ENCODE measurements around the gene NAA60. TPM values are rescaled to one million over a fixed set of nuclear protein-coding genes. Genes with fewer than 3 reads are reported as not detected.
"Not testable (repeated sequence)": the region's sequence is repeated elsewhere in the genome, so short reads cannot be mapped to it uniquely, and the experiment has no call there.

NAA60 gene
- total RNA-seq, 1 donor from 2014 or later: 75.5 TPM

DNA sequence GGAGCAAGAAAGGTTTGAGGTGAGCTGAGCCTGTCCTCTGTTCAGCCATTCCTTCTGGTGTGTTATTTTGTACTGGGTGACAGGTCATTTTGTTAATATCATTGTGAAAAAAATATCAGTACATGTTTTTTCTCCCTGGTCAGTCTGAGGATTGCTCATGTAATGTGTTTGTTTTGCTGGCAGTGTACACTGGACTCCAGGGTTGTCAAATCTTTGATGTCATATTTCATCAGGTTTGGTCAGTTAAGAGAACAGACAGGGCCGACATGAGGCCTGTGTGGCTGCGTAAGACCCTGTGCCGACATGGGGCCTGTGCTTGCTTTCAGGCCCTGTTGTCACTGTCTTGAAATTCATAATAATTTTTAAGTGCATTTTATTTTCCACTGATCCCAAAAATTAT, 79.8 kb downstream of the NAA60 start:
- TF ChIP-seq, protein P1, sequence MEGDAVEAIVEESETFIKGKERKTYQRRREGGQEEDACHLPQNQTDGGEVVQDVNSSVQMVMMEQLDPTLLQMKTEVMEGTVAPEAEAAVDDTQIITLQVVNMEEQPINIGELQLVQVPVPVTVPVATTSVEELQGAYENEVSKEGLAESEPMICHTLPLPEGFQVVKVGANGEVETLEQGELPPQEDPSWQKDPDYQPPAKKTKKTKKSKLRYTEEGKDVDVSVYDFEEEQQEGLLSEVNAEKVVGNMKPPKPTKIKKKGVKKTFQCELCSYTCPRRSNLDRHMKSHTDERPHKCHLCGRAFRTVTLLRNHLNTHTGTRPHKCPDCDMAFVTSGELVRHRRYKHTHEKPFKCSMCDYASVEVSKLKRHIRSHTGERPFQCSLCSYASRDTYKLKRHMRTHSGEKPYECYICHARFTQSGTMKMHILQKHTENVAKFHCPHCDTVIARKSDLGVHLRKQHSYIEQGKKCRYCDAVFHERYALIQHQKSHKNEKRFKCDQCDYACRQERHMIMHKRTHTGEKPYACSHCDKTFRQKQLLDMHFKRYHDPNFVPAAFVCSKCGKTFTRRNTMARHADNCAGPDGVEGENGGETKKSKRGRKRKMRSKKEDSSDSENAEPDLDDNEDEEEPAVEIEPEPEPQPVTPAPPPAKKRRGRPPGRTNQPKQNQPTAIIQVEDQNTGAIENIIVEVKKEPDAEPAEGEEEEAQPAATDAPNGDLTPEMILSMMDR (IDR thresholded peaks at IDR 0.05; ENCODE audit: unreplicated experiment): no peak
- Mint-ChIP-seq H3K9me3 (ENCODE audit: unreplicated experiment) (no peaks in the 10 kb centered on the region), H3K36me3 (ENCODE audit: low read depth, unreplicated experiment) (peaks cover 33% of the 10 kb centered on the region), H3K27me3 (ENCODE audit: unreplicated experiment) (no peaks in the 10 kb centered on the region), H3K27ac (ENCODE audit: unreplicated experiment) (no peak overlapping the region), H3K4me3 (ENCODE audit: unreplicated experiment) (no peak overlapping the region), H3K4me1 (ENCODE audit: unreplicated experiment) (peaks cover 8% of the 10 kb centered on the region)
- DNase-seq (ENCODE audit: low spot score): no peak

DNA sequence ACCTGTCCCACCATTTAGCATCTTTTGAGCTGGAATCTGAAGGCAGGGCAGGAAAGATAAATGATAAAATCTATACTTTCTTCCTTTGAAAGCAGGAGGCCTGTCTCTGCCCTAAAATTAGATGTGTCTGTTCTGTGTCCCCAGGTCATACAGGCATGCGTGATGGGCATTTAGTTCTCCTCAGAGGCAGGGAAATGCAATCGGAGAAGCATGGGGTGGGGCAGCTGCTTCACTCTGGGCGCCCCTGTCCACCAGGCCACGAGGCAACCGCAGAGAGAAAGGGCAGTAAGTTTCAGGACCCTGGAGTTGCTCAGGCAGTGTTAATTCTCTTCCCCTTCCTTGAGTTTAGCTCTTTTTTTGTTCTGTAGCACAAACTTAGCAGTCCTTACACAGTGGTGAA, 82.5 kb downstream of the NAA60 start:
- H3K27ac Mint-ChIP-seq (ENCODE audit: unreplicated experiment): peak overlapping the region; percentile 42
- H3K9me3 Mint-ChIP-seq (ENCODE audit: unreplicated experiment): peaks cover 5% of the 10 kb centered on the region
- TF ChIP-seq, protein P1 (IDR thresholded peaks at IDR 0.05; ENCODE audit: unreplicated experiment): no peak
- H3K4me1 Mint-ChIP-seq (ENCODE audit: unreplicated experiment): peaks cover 8% of the 10 kb centered on the region
- peaks cover 33% of the 10 kb centered on the region for H3K36me3 Mint-ChIP-seq (ENCODE audit: low read depth, unreplicated experiment)
- H3K27me3 Mint-ChIP-seq (ENCODE audit: unreplicated experiment): no peaks in the 10 kb centered on the region
- DNase-seq (ENCODE audit: low spot score): no peak
- H3K4me3 Mint-ChIP-seq (ENCODE audit: unreplicated experiment): no peak overlapping the region

DNA sequence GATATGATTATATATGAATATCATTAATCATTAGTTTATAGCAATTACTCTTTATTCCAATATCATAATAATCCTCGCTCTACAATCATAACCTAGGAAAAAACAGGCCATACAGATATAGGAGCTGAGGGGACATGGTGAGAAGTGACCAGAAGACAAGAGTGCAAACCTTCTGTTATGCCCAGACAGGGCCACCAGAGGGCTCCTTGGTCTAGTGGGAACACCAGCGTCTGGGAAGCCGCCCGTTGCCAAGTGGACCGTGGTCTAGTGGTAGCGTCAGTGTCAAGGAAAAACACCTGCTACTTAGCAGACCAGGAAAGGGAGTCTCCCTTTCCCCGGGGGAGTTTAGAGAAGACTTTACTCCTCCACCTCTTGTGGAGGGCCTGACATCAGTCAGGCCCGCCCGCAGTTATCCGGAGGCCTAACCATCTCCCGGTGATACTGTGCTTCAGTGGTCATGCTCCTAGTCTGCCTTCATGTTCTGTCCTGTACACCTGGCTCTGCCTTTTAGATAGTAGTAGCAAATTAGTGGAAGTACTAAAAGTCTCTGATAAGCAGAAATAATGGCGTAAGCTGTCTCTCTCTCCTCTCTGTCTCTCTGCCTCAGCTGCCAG, 83.8 kb downstream of the NAA60 start:
- peaks cover 33% of the 10 kb centered on the region for H3K36me3 Mint-ChIP-seq (ENCODE audit: low read depth, unreplicated experiment)
- not testable (repeated sequence) for H3K4me1 Mint-ChIP-seq (ENCODE audit: unreplicated experiment); H3K27me3 Mint-ChIP-seq (ENCODE audit: unreplicated experiment); H3K27ac Mint-ChIP-seq (ENCODE audit: unreplicated experiment); H3K9me3 Mint-ChIP-seq (ENCODE audit: unreplicated experiment)
- TF ChIP-seq, protein P1 (IDR thresholded peaks at IDR 0.05; ENCODE audit: unreplicated experiment): peak; percentile 58
- H3K4me3 Mint-ChIP-seq (ENCODE audit: unreplicated experiment): peak overlapping the region; percentile 37
- DNase-seq (ENCODE audit: low spot score): peak; percentile 56

DNA sequence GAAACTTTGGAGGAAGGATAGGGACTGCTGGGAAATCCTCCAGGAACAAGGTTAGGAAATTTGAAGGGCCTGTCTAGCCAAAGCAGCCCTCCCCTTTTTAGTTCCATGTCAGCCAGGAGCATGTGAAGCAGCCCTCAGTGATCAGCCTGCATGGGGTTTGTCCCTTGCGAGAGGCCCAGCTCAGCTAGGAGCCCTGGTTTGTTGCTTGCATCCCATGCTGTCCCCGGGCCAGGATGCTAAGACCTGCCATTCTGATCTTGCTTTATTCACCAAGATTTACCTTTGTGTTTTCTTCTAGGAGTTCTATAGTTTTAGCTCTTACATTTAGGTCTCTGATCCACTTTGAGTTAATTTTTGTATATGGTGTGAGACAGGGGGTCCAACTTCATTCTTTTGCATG, 84.9 kb downstream of the NAA60 start:
- H3K27me3 Mint-ChIP-seq (ENCODE audit: unreplicated experiment): no peaks in the 10 kb centered on the region
- DNase-seq (ENCODE audit: low spot score): no peak
- H3K36me3 Mint-ChIP-seq (ENCODE audit: low read depth, unreplicated experiment): peaks cover 24% of the 10 kb centered on the region
- H3K9me3 Mint-ChIP-seq (ENCODE audit: unreplicated experiment): peaks cover 5% of the 10 kb centered on the region
- peak overlapping the region; percentile 66 for H3K4me3 Mint-ChIP-seq (ENCODE audit: unreplicated experiment)
- H3K27ac Mint-ChIP-seq (ENCODE audit: unreplicated experiment): peak overlapping the region; percentile 48
- TF ChIP-seq, protein P1 (IDR thresholded peaks at IDR 0.05; ENCODE audit: unreplicated experiment): no peak
- H3K4me1 Mint-ChIP-seq (ENCODE audit: unreplicated experiment): peaks cover 8% of the 10 kb centered on the region

DNA sequence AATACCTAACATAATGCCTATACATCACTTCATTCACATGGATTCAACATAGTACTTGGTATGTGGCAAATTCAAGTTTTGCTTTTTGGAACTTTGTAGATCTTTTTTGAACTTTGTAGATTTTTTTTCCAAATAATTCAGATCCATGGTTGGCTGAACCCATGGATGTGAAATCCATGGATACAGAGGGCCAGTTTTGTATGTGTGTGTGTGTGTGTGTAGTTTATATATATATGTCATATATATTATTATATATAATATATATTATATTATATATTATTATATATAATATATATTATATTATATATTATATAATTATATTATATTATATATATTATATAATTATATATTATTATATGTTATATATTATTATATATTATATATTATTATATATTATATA, 85.7 kb downstream of the NAA60 start:
- Mint-ChIP-seq H3K27me3 (ENCODE audit: unreplicated experiment) (no peaks in the 10 kb centered on the region), H3K4me3 (ENCODE audit: unreplicated experiment) (no peak overlapping the region), H3K36me3 (ENCODE audit: low read depth, unreplicated experiment) (peaks cover 30% of the 10 kb centered on the region), H3K27ac (ENCODE audit: unreplicated experiment) (no peak overlapping the region), H3K4me1 (ENCODE audit: unreplicated experiment) (peaks cover 8% of the 10 kb centered on the region), H3K9me3 (ENCODE audit: unreplicated experiment) (peaks cover 5% of the 10 kb centered on the region)
- no peak for DNase-seq (ENCODE audit: low spot score)
- TF ChIP-seq, protein P1 (IDR thresholded peaks at IDR 0.05; ENCODE audit: unreplicated experiment): no peak
